IMR-90 (cell line): ENCODE results near the gene PAK5.

Experiments
- BHLHE40 ChIP-seq: fragments of 150-350 bp; IDR thresholded peaks from 2 replicates; pipeline ENCODE4 v1.6.1; 2016; ENCODE audit warnings: mild to moderate bottlenecking, low read depth, low read length
- CHD1 ChIP-seq: IDR thresholded peaks from 2 replicates; pipeline ENCODE4 v1.6.1; 2012; ENCODE audit warnings: low read depth, low read length, improper control_type of control experiment
- MXI1 ChIP-seq: IDR thresholded peaks from 2 replicates; pipeline ENCODE4 v1.6.1; 2012; ENCODE audit warnings: low read depth, mild to moderate bottlenecking, low read length, moderate library complexity, borderline replicate concordance
- POLR2A ChIP-seq: IDR thresholded peaks from 2 replicates; pipeline ENCODE4 v1.6.1; 2012; ENCODE audit warnings: mild to moderate bottlenecking, low read depth, low read length
- RAD21 ChIP-seq: IDR thresholded peaks from 2 replicates; pipeline ENCODE4 v1.6.1; 2012; ENCODE audit warnings: low read length, improper control_type of control experiment
- RCOR1 ChIP-seq: IDR thresholded peaks from 2 replicates; pipeline ENCODE4 v1.6.1; 2012; ENCODE audit warnings: mild to moderate bottlenecking, low read length, improper control_type of control experiment; ENCODE audit not compliant: insufficient replicate concordance
- RFX5 ChIP-seq: IDR thresholded peaks from 2 replicates; pipeline ENCODE4 v1.8.0; 2012; ENCODE audit warnings: low read depth, mild to moderate bottlenecking, low read length, moderate library complexity
- USF2 ChIP-seq: fragments of 150-350 bp; IDR thresholded peaks from 2 replicates; pipeline ENCODE4 v1.6.1; 2017; ENCODE audit warnings: mild to moderate bottlenecking, antibody characterized with exemption, low read length, low read depth
- TF ChIP-seq, protein P1 (sequence below): conservative IDR thresholded peaks from 2 replicates; pipeline ENCODE4 v1.5.1; 2012; ENCODE audit warnings: mild to moderate bottlenecking, low read depth, low read length, improper control_type of control experiment
- TF ChIP-seq, protein P2 (sequence below): fragments of 150-350 bp; IDR thresholded peaks from 2 replicates; pipeline ENCODE4 v1.6.1; 2016; ENCODE audit warnings: low read depth, mild to moderate bottlenecking, low read length, moderate library complexity, borderline replicate concordance

DNA sequence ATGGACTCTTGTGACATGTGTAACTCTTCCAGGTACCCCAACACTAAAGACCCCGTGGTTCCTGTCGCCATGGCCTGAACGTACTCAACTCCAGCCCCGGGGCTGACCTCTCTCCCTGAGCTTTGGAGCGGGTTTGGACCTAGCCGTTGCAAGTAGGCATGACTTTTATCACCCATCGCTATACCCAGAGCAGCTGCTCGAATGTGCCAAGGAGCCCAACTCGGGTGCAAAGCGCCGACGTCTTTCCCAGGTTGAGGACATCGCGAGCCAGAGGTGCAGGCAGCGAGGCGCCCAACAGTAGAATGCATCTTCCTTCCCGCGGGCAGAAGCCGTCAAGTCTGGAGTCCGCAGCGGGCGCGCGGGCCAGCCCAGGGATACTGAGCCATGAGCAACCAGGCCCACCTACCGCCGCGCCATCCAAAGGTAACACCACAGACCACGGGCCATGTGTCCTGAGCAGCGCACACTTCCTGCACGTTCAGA lies 330.1 kb downstream of the PAK5 start:
- TF ChIP-seq, protein P1, sequence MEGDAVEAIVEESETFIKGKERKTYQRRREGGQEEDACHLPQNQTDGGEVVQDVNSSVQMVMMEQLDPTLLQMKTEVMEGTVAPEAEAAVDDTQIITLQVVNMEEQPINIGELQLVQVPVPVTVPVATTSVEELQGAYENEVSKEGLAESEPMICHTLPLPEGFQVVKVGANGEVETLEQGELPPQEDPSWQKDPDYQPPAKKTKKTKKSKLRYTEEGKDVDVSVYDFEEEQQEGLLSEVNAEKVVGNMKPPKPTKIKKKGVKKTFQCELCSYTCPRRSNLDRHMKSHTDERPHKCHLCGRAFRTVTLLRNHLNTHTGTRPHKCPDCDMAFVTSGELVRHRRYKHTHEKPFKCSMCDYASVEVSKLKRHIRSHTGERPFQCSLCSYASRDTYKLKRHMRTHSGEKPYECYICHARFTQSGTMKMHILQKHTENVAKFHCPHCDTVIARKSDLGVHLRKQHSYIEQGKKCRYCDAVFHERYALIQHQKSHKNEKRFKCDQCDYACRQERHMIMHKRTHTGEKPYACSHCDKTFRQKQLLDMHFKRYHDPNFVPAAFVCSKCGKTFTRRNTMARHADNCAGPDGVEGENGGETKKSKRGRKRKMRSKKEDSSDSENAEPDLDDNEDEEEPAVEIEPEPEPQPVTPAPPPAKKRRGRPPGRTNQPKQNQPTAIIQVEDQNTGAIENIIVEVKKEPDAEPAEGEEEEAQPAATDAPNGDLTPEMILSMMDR: no peak
- TF ChIP-seq USF2 (no peak), RCOR1 (no peak), BHLHE40 (no peak), CHD1 (no peak), RAD21 (no peak), POLR2A (no peak), MXI1 (no peak), RFX5 (no peak)
- TF ChIP-seq, protein P2, sequence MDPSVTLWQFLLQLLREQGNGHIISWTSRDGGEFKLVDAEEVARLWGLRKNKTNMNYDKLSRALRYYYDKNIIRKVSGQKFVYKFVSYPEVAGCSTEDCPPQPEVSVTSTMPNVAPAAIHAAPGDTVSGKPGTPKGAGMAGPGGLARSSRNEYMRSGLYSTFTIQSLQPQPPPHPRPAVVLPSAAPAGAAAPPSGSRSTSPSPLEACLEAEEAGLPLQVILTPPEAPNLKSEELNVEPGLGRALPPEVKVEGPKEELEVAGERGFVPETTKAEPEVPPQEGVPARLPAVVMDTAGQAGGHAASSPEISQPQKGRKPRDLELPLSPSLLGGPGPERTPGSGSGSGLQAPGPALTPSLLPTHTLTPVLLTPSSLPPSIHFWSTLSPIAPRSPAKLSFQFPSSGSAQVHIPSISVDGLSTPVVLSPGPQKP: no peak
